K562 (cell line): ENCODE measurements around the gene FMC1. TPM values are rescaled to one million over a fixed set of nuclear protein-coding genes. Genes with fewer than 3 reads are reported as not detected.

Experiments
- CHD1 ChIP-seq: fragments of 200-600 bp; sonication (generic); IDR thresholded peaks from one replicate; pipeline ENCODE4 v1.6.1; 2012; ENCODE audit warnings: mild to moderate bottlenecking, moderate library complexity, low read length, inconsistent platforms
- COPS2 ChIP-seq: fragments of 450-650 bp; conservative IDR thresholded peaks from 2 replicates; pipeline ENCODE4 v1.6.1; 2016; ENCODE audit warnings: mild to moderate bottlenecking, moderate library complexity
- DDX20 ChIP-seq: fragments of 450-650 bp; IDR thresholded peaks from 2 replicates; pipeline ENCODE4 v1.6.1; 2016; ENCODE audit warnings: missing genetic modification characterization, low read depth, mild to moderate bottlenecking, missing compliant biosample characterization, moderate library complexity
- GATAD2A ChIP-seq: fragments of 450-650 bp; IDR thresholded peaks from 2 replicates; pipeline ENCODE4 v1.6.1; 2017
- HCFC1 ChIP-seq: IDR thresholded peaks from 2 replicates; pipeline ENCODE4 v1.6.1; 2012; ENCODE audit warnings: low read depth, low read length, improper control_type of control experiment
- HSF4 ChIP-seq: fragments of 250-450 bp; sonication (Bioruptor Pico); IDR thresholded peaks from 2 replicates; pipeline ENCODE4 v2.1.2; 2022; ENCODE audit warnings: mild to moderate bottlenecking, moderate library complexity, borderline replicate concordance
- MAFF ChIP-seq: IDR thresholded peaks from 2 replicates; pipeline ENCODE4 v1.6.1; 2012; ENCODE audit warnings: low read length, improper control_type of control experiment
- MTA3 ChIP-seq: fragments of 450-650 bp; formaldehyde crosslinking; IDR thresholded peaks from 2 replicates; pipeline ENCODE4 v1.6.1; 2017; ENCODE audit warnings: mild to moderate bottlenecking, borderline replicate concordance
- PCBP1 ChIP-seq: fragments of 200-400 bp; formaldehyde crosslinking; IDR thresholded peaks from 2 replicates; pipeline ENCODE4 v1.6.1; 2018; ENCODE audit warnings: mild to moderate bottlenecking, low read depth, low read length; ENCODE audit not compliant: poor library complexity, severe bottlenecking
- PURB ChIP-seq: sonication (generic); formaldehyde crosslinking; IDR thresholded peaks from 2 replicates; pipeline ENCODE4 v1.9.0; 2021; ENCODE audit warnings: low read depth, mild to moderate bottlenecking, missing genetic modification reagents
- SLC30A9 ChIP-seq: fragments of 250-450 bp; sonication (Bioruptor Pico); IDR thresholded peaks from 2 replicates; pipeline ENCODE4 v1.8.0; 2022; ENCODE audit warnings: mild to moderate bottlenecking, moderate library complexity
- SRF ChIP-seq, 2 experiments: fragments of 250-450, 450-650 bp in 1 of 2; sonication (Bioruptor Pico) in 1 of 2; sonication (generic) in 1 of 2; formaldehyde crosslinking; IDR thresholded peaks; 2 replicates each; pipeline versions ENCODE4 v1.5.0 to v1.5.1; 2020 to 2022; ENCODE audit warnings: mild to moderate bottlenecking in 1 of 2, missing genetic modification reagents in 1 of 2
- TAL1 ChIP-seq: fragments of 450-650 bp; IDR thresholded peaks from 2 replicates; pipeline ENCODE4 v1.6.1; 2016; ENCODE audit warnings: mild to moderate bottlenecking
- TCFL5 ChIP-seq: fragments of 250-450 bp; sonication (Bioruptor Pico); conservative IDR thresholded peaks from 2 replicates; pipeline ENCODE4 v1.6.1; 2021; ENCODE audit warnings: mild to moderate bottlenecking, moderate library complexity, matching md5 sums
- ZNF589 ChIP-seq: fragments of 200-800 bp; sonication (Bioruptor generic); IDR thresholded peaks from 2 replicates; pipeline ENCODE4 v1.6.1; 2016; ENCODE audit warnings: low read depth, missing genetic modification characterization, missing compliant biosample characterization
- ZSCAN29 ChIP-seq: fragments of 450-650 bp; IDR thresholded peaks from 2 replicates; pipeline ENCODE4 v1.6.1; 2017
- polyA plus RNA-seq, 8 experiments: library from polyadenylated mRNA; depleted of rRNA in 4 of 8; stranded (reverse) in 5 of 8; unstranded in 3 of 8; fragments of >200 nt; fragmentation: Nextera tagmentation in 2 of 8; fragmentation: Illumina TruSeq in 1 of 8; extraction: Ambion mirVana in 2 of 8; extraction: Trizol in 1 of 8; gene quantifications; 2 replicates each; pipeline versions ENCODE4 v1.2.1 to v1.2.3, GENCODE V29; 2011 to 2014; ENCODE audit warnings: inconsistent platforms in 1 of 8, missing spikeins in 1 of 8
- total RNA-seq, 7 experiments: library from RNA; depleted of rRNA in 6 of 7; stranded (reverse); fragments of >200 nt in 6 of 7; fragmentation: Illumina TruSeq in 2 of 7; extraction: Trizol in 2 of 7; gene quantifications; 2 replicates each; pipeline versions ENCODE4 v1.2.1 to v1.2.3, GENCODE V29; 2011 to 2021; ENCODE audit warnings: low replicate concordance in 1 of 7
- TF ChIP-seq, protein P1 (sequence below): IDR thresholded peaks from 3 replicates; pipeline ENCODE4 v1.6.1; 2011; ENCODE audit warnings: borderline replicate concordance, mild to moderate bottlenecking; ENCODE audit not compliant: insufficient read length, insufficient read depth
- TF ChIP-seq, protein P2 (sequence below): fragments of 450-650 bp; formaldehyde crosslinking; IDR thresholded peaks from 2 replicates; pipeline ENCODE4 v1.4.0; 2022; ENCODE audit warnings: missing genetic modification characterization
- TF ChIP-seq, protein P3 (sequence below): sonication (generic); formaldehyde crosslinking; IDR thresholded peaks from 2 replicates; pipeline ENCODE4 v1.8.0; 2022; ENCODE audit warnings: missing genetic modification reagents, mild to moderate bottlenecking, borderline replicate concordance
- TF ChIP-seq, protein P4 (sequence below): IDR thresholded peaks from 2 replicates; pipeline ENCODE4 v1.6.1; 2012; ENCODE audit warnings: low read depth, low read length, improper control_type of control experiment, borderline replicate concordance

The FMC1 gene
- total and polyA plus RNA-seq, 9 of the 15 experiments (the other 6 are each of a cell fraction or from before 2014, with no cell fraction given): 14.0 to 116 (median 29.0) TPM

DNA sequence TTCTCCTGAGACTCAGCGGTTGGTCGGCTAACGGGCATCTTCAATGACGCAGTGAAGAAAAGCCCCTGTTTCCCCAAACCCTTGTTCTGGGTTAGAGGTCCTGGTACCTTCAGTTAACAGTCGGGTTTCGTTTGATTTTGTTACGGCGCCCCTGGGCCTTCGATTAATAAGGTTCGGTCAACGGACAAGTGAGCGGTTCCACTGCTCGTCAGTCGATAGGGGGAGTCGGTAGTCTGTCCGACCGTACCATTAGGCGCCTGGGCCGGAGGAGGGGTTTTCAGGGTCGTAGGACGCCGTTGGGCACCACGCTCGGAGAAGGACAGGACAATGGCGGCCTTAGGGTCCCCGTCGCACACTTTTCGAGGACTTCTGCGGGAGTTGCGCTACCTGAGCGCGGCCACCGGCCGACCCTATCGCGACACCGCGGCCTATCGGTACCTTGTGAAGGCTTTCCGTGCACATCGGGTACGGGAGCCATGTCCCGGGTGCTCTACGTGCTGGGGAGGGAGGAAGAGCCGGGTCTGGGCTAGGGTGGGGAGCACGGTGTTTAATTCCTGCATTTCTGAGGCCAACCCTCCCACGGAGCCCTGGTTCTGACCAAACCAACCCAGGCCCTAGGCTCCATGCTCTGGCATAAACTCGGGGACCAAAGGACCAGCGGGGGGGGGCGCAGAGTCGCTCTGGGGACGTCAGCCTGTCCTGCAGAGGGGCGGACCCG, at the start of gene FMC1 (continued):
- no peak for TF ChIP-seq PCBP1
- TF ChIP-seq MAFF: peak; percentile 24; the same call in 1 of the 2 replicates
- no peak for TF ChIP-seq HSF4 (CRISPR knock-in tag)
- TF ChIP-seq, protein P1, sequence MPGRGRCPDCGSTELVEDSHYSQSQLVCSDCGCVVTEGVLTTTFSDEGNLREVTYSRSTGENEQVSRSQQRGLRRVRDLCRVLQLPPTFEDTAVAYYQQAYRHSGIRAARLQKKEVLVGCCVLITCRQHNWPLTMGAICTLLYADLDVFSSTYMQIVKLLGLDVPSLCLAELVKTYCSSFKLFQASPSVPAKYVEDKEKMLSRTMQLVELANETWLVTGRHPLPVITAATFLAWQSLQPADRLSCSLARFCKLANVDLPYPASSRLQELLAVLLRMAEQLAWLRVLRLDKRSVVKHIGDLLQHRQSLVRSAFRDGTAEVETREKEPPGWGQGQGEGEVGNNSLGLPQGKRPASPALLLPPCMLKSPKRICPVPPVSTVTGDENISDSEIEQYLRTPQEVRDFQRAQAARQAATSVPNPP: no peak
- TF ChIP-seq, protein P2, sequence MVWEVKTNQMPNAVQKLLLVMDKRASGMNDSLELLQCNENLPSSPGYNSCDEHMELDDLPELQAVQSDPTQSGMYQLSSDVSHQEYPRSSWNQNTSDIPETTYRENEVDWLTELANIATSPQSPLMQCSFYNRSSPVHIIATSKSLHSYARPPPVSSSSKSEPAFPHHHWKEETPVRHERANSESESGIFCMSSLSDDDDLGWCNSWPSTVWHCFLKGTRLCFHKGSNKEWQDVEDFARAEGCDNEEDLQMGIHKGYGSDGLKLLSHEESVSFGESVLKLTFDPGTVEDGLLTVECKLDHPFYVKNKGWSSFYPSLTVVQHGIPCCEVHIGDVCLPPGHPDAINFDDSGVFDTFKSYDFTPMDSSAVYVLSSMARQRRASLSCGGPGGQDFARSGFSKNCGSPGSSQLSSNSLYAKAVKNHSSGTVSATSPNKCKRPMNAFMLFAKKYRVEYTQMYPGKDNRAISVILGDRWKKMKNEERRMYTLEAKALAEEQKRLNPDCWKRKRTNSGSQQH: peak; percentile 53; the same call in 1 of the 2 replicates
- TF ChIP-seq SLC30A9 (CRISPR knock-in tag): peak; percentile 23; the same call in 1 of the 2 replicates
- no peak for TF ChIP-seq PURB (CRISPR knock-in tag)
- no peak for TF ChIP-seq COPS2
- TF ChIP-seq SRF (CRISPR knock-in tag; IDR thresholded peaks at IDR 0.05): peak in 1 of 2 experiments; percentile 9; a peak in 1 of 4 replicates
- TF ChIP-seq TAL1: no peak
- no peak for TF ChIP-seq TCFL5 (CRISPR knock-in tag)
- peak; percentile 93 for TF ChIP-seq CHD1
- TF ChIP-seq, protein P3, sequence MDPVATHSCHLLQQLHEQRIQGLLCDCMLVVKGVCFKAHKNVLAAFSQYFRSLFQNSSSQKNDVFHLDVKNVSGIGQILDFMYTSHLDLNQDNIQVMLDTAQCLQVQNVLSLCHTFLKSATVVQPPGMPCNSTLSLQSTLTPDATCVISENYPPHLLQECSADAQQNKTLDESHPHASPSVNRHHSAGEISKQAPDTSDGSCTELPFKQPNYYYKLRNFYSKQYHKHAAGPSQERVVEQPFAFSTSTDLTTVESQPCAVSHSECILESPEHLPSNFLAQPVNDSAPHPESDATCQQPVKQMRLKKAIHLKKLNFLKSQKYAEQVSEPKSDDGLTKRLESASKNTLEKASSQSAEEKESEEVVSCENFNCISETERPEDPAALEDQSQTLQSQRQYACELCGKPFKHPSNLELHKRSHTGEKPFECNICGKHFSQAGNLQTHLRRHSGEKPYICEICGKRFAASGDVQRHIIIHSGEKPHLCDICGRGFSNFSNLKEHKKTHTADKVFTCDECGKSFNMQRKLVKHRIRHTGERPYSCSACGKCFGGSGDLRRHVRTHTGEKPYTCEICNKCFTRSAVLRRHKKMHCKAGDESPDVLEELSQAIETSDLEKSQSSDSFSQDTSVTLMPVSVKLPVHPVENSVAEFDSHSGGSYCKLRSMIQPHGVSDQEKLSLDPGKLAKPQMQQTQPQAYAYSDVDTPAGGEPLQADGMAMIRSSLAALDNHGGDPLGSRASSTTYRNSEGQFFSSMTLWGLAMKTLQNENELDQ (CRISPR knock-in tag): peak; percentile 65; the same call in 1 of the 2 replicates
- peak; percentile 70; the same call in 1 of the 2 replicates for TF ChIP-seq MTA3
- peak; percentile 73 for TF ChIP-seq HCFC1
- peak; percentile 73; the same call in 1 of the 2 replicates for TF ChIP-seq ZNF589 (CRISPR knock-in tag)
- TF ChIP-seq ZSCAN29: peak; percentile 69; the same call in 1 of the 2 replicates
- no peak for TF ChIP-seq GATAD2A
- TF ChIP-seq, protein P4, sequence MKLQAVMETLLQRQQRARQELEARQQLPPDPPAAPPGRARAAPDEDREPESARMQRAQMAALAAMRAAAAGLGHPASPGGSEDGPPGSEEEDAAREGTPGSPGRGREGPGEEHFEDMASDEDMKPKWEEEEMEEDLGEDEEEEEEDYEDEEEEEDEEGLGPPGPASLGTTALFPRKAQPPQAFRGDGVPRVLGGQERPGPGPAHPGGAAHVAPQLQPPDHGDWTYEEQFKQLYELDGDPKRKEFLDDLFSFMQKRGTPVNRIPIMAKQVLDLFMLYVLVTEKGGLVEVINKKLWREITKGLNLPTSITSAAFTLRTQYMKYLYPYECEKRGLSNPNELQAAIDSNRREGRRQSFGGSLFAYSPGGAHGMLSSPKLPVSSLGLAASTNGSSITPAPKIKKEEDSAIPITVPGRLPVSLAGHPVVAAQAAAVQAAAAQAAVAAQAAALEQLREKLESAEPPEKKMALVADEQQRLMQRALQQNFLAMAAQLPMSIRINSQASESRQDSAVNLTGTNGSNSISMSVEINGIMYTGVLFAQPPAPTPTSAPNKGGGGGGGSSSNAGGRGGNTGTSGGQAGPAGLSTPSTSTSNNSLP: peak; percentile 57; the same call in 1 of the 2 replicates
- no peak for TF ChIP-seq DDX20 (tag)
